Transverse colon (tissue), 3 donors: ENCODE data around the gene KCNE1.

ENCODE experiments used
- EP300 ChIP-seq: sonication (generic); formaldehyde crosslinking; IDR thresholded peaks from one replicate; pipeline ENCODE4 v1.6.1; 2017; ENCODE audit warnings: antibody characterized with exemption, low read depth
- TF ChIP-seq, protein P1 (sequence below), 5 experiments: fragments of 200-600 bp in 3 of 5; fragments of 450-650 bp in 2 of 5; sonication (generic) in 3 of 5; IDR thresholded peaks; 1 replicate in 2 of 5; 2 replicates in 3 of 5; pipeline ENCODE4 v1.5.1; 2016 to 2017; ENCODE audit warnings: antibody characterized with exemption in 5 of 5, inconsistent platforms in 3 of 5, mild to moderate bottlenecking in 2 of 5, moderate library complexity in 1 of 5

DNA sequence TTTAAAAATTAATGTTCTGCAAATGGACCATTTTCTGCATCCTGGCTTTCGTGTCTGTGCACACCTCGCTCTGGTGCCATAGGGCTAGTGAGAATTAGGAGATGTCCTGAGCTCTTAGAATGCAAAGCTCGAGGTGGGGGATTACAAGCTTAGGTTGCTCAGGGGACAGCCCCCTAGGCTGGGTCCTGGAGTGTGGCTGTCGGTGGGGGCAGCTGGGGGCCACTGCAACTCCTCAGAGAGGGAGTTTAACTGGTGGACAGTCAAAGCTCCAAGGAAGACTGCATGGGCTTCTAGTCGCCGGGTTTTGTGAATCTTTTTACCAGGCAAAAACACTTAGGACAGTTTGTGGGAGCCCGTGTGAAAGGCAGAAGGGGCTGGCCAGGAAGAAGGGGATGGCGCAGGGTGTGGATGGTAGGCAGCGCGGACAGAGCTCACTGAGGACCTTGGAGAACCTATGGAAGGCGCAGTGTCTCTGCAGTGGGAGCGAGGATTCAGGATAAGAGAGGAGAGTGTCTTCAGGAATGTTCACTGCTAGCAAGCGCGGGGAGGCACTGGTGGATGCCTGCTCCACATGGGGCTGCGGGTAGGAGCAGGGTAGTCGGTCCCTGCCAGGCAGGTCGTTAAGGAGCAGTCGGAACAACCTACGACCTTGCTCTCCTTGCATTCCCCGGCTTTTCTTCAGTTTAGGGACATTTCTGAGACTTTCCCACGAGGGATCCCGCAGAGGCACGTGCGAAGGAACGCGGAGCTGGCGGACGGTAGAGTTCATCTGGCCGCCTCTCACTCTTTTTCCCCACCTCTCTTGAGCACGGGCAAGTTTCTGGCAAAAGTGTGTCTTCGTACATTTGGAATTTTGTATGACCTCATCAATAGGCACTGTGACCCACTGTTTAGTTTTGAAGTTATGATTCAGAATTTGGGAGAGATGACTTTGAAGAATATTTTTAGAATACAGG is 12.9 kb upstream of the KCNE1 start:
- TF ChIP-seq, protein P1, sequence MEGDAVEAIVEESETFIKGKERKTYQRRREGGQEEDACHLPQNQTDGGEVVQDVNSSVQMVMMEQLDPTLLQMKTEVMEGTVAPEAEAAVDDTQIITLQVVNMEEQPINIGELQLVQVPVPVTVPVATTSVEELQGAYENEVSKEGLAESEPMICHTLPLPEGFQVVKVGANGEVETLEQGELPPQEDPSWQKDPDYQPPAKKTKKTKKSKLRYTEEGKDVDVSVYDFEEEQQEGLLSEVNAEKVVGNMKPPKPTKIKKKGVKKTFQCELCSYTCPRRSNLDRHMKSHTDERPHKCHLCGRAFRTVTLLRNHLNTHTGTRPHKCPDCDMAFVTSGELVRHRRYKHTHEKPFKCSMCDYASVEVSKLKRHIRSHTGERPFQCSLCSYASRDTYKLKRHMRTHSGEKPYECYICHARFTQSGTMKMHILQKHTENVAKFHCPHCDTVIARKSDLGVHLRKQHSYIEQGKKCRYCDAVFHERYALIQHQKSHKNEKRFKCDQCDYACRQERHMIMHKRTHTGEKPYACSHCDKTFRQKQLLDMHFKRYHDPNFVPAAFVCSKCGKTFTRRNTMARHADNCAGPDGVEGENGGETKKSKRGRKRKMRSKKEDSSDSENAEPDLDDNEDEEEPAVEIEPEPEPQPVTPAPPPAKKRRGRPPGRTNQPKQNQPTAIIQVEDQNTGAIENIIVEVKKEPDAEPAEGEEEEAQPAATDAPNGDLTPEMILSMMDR (IDR thresholded peaks at IDR 0.05), result no peak
- no peak for TF ChIP-seq EP300
